WTC11 (cell line): ENCODE results near the gene BAIAP2L1. TPM values are rescaled to one million over a fixed set of nuclear protein-coding genes. Genes with fewer than 3 reads are reported as not detected.

Source experiments
- ATAC-seq: fragments of 200-7000 bp; cut with Tn5 transposase; 2 replicates; pipeline ENCODE4 v1.10.0; 2021; ENCODE audit warnings: mild to moderate bottlenecking, moderate library complexity
- CTCF ChIA-PET: fragments of 300-600 bp; sonication (Branson Sonifier 250); formaldehyde crosslinking; loops from one replicate; lab custom pipeline; 2021; ENCODE audit warnings: antibody characterized with exemption; lab: Charles Lee
- POLR2A ChIA-PET: fragments of 350-600 bp; sonication (Branson Sonifier 250); formaldehyde crosslinking; loops from one replicate; lab custom pipeline; 2021; ENCODE audit warnings: antibody characterized with exemption; lab: Charles Lee
- DNase-seq: peaks from one replicate; pipeline ENCODE4 v3.0.0; 2021; ENCODE audit warnings: low spot score
- H3K27ac Mint-ChIP-seq: 2 replicates; pipeline ENCODE4 v1.8.0; 2021; ENCODE audit warnings: mixed read lengths
- H3K27me3 Mint-ChIP-seq: 2 replicates; pipeline ENCODE4 v1.8.0; 2021; ENCODE audit warnings: low read depth, mild to moderate bottlenecking, moderate library complexity, mixed read lengths
- H3K36me3 Mint-ChIP-seq: 2 replicates; pipeline ENCODE4 v1.8.0; 2021; ENCODE audit warnings: mixed read lengths
- H3K4me1 Mint-ChIP-seq: 2 replicates; pipeline ENCODE4 v1.8.0; 2022; ENCODE audit warnings: mixed read lengths
- H3K4me3 Mint-ChIP-seq: 2 replicates; pipeline ENCODE4 v1.8.0; 2021; ENCODE audit warnings: mild to moderate bottlenecking, moderate library complexity, mixed read lengths
- H3K9me3 Mint-ChIP-seq: 2 replicates; pipeline ENCODE4 v1.8.0; 2021; ENCODE audit warnings: mixed read lengths
- AFF4 ChIP-seq: sonication (generic); formaldehyde crosslinking; IDR thresholded peaks from 2 replicates; pipeline ENCODE4 v1.8.1; 2023; ENCODE audit warnings: mild to moderate bottlenecking, missing genetic modification reagents, borderline replicate concordance
- ATF6 ChIP-seq: sonication (generic); formaldehyde crosslinking; IDR thresholded peaks from 2 replicates; pipeline ENCODE4 v1.8.1; 2023; ENCODE audit warnings: mild to moderate bottlenecking, missing genetic modification reagents
- ESRRA ChIP-seq: sonication (generic); formaldehyde crosslinking; IDR thresholded peaks from 2 replicates; pipeline ENCODE4 v1.8.1; 2022; ENCODE audit warnings: mild to moderate bottlenecking, missing genetic modification reagents, borderline replicate concordance
- ETV6 ChIP-seq: sonication (generic); formaldehyde crosslinking; IDR thresholded peaks from 2 replicates; pipeline ENCODE4 v1.8.1; 2022; ENCODE audit warnings: mild to moderate bottlenecking, missing genetic modification reagents
- FOXP1 ChIP-seq: sonication (generic); formaldehyde crosslinking; IDR thresholded peaks from 2 replicates; pipeline ENCODE4 v1.8.0; 2022; ENCODE audit warnings: missing genetic modification reagents, mild to moderate bottlenecking, moderate library complexity, borderline replicate concordance
- FOXP4 ChIP-seq: sonication (generic); formaldehyde crosslinking; IDR thresholded peaks from 2 replicates; pipeline ENCODE4 v1.8.0; 2022; ENCODE audit warnings: mild to moderate bottlenecking, missing genetic modification reagents
- MLX ChIP-seq: sonication (generic); formaldehyde crosslinking; IDR thresholded peaks from 2 replicates; pipeline ENCODE4 v1.8.1; 2023; ENCODE audit warnings: mild to moderate bottlenecking, missing genetic modification reagents, moderate library complexity
- TEAD1 ChIP-seq: sonication (generic); formaldehyde crosslinking; IDR thresholded peaks from 2 replicates; pipeline ENCODE4 v1.8.0; 2022; ENCODE audit warnings: mild to moderate bottlenecking, missing genetic modification reagents
- TEAD4 ChIP-seq: sonication (generic); formaldehyde crosslinking; IDR thresholded peaks from 2 replicates; pipeline ENCODE4 v1.8.0; 2022; ENCODE audit warnings: mild to moderate bottlenecking, missing genetic modification reagents
- ZBTB21 ChIP-seq: sonication (generic); formaldehyde crosslinking; IDR thresholded peaks from 2 replicates; pipeline ENCODE4 v1.8.1; 2023; ENCODE audit warnings: mild to moderate bottlenecking, missing genetic modification reagents, borderline replicate concordance
- ZNF121 ChIP-seq: sonication (generic); formaldehyde crosslinking; IDR thresholded peaks from 2 replicates; pipeline ENCODE4 v1.8.0; 2023; ENCODE audit warnings: missing genetic modification reagents
- ZNF423 ChIP-seq: fragments of 250-450 bp; sonication (Bioruptor Pico); IDR thresholded peaks from 2 replicates; pipeline ENCODE4 v2.1.2; 2022; ENCODE audit warnings: mild to moderate bottlenecking, moderate library complexity
- total RNA-seq: library from RNA; stranded (reverse); gene quantifications from 3 replicates; pipeline ENCODE4 v1.2.3, GENCODE V29; 2021
- TF ChIP-seq, protein P1 (sequence below): fragments of 250-450 bp; sonication (Bioruptor Pico); IDR thresholded peaks from 2 replicates; pipeline ENCODE4 v2.1.2; 2022; ENCODE audit warnings: mild to moderate bottlenecking, moderate library complexity
- TF ChIP-seq, protein P2 (sequence below): sonication (generic); formaldehyde crosslinking; IDR thresholded peaks from 2 replicates; pipeline ENCODE4 v1.8.1; 2022; ENCODE audit warnings: low read depth, missing genetic modification reagents, borderline replicate concordance
- TF ChIP-seq, protein P3 (sequence below): sonication (generic); formaldehyde crosslinking; IDR thresholded peaks from 2 replicates; pipeline ENCODE4 v1.8.0; 2022; ENCODE audit warnings: mild to moderate bottlenecking, missing genetic modification reagents
- TF ChIP-seq, protein P4 (sequence below): sonication (generic); formaldehyde crosslinking; IDR thresholded peaks from 2 replicates; pipeline ENCODE4 v1.8.0; 2022; ENCODE audit warnings: mild to moderate bottlenecking, missing genetic modification reagents

The BAIAP2L1 gene
- total RNA-seq, 1 experiment from 2014 or later = 37.5 TPM

DNA sequence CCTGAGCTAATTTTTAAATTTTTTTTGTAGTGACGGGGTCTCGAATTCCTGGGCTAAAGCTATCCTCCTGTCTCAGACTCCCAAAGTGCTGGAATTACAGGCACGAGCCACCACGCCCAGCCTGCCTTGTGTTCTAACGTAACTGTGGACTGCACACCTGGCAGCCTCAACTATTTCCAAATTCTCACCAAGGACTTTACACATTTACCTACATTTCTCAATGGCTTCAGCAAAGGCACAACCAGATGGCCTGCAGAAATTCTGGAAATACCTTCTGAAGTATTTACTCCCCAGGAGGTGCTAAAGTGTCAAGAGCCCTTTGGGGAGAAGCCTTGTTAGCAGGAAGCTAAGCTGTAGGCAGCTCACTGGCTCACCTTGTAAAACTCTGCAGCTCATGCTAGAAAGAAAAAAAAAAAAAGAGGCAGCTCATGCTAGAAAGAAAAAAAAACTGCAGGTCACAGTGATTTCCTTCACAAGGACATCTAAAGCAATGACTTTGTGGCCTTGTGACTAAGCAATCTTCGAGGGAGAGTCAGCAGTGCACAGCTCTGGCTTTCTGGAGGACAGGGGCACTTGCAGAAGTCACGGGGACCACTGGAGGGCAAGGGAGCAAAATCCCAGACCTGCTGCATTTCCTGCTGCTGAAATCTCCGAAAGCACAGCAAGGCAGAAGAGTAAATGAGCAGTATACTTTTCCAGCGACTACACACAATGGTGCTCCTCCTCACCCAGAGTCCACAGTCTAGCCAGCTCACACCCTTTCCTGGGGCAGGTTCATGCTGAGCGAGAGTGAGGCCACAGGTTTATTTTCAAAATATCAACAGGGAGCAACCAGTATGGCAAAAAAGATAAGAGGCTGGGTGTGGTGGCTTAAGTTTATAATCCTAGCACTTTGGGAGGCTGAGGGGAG, 40.4 kb downstream of the BAIAP2L1 start:
- Mint-ChIP-seq H3K4me1 (peaks cover 34% of the 10 kb centered on the region), H3K27ac (peak overlapping the region; percentile 93), H3K9me3 (no peaks in the 10 kb centered on the region), H3K36me3 (peaks cover 15% of the 10 kb centered on the region), H3K27me3 (no peaks in the 10 kb centered on the region), H3K4me3 (no peak overlapping the region)
- POLR2A ChIA-PET = interaction anchor here (0.6 kb wide), 1 partner anchor 41 kb away, joined by 3 read pairs; no protein-coding TSS in a partner anchor
- CTCF ChIA-PET = interaction anchor here (0.7 to 4.7 kb wide), 12 partner anchors 8 to 61 kb away, joined by 3 to 32 read pairs (median 4); partner anchors contain the start of gene BAIAP2L1
- ATAC-seq = peak; percentile 80
- TF ChIP-seq TEAD4 (CRISPR knock-in tag) (no peak), ZNF121 (CRISPR knock-in tag) (no peak), FOXP1 (no peak), MLX (CRISPR knock-in tag) (no peak), ATF6 (CRISPR knock-in tag) (no peak), ETV6 (CRISPR knock-in tag) (no peak)
- TF ChIP-seq, protein P1, sequence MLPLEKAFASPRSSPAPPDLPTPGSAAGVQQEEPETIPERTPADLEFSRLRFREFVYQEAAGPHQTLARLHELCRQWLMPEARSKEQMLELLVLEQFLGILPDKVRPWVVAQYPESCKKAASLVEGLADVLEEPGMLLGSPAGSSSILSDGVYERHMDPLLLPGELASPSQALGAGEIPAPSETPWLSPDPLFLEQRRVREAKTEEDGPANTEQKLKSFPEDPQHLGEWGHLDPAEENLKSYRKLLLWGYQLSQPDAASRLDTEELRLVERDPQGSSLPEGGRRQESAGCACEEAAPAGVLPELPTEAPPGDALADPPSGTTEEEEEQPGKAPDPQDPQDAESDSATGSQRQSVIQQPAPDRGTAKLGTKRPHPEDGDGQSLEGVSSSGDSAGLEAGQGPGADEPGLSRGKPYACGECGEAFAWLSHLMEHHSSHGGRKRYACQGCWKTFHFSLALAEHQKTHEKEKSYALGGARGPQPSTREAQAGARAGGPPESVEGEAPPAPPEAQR (CRISPR knock-in tag) = no peak
- TF ChIP-seq, protein P2, sequence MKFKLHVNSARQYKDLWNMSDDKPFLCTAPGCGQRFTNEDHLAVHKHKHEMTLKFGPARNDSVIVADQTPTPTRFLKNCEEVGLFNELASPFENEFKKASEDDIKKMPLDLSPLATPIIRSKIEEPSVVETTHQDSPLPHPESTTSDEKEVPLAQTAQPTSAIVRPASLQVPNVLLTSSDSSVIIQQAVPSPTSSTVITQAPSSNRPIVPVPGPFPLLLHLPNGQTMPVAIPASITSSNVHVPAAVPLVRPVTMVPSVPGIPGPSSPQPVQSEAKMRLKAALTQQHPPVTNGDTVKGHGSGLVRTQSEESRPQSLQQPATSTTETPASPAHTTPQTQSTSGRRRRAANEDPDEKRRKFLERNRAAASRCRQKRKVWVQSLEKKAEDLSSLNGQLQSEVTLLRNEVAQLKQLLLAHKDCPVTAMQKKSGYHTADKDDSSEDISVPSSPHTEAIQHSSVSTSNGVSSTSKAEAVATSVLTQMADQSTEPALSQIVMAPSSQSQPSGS (CRISPR knock-in tag) = no peak
- TF ChIP-seq, protein P3, sequence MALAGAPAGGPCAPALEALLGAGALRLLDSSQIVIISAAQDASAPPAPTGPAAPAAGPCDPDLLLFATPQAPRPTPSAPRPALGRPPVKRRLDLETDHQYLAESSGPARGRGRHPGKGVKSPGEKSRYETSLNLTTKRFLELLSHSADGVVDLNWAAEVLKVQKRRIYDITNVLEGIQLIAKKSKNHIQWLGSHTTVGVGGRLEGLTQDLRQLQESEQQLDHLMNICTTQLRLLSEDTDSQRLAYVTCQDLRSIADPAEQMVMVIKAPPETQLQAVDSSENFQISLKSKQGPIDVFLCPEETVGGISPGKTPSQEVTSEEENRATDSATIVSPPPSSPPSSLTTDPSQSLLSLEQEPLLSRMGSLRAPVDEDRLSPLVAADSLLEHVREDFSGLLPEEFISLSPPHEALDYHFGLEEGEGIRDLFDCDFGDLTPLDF = no peak
- peak; percentile 36 for DNase-seq

DNA sequence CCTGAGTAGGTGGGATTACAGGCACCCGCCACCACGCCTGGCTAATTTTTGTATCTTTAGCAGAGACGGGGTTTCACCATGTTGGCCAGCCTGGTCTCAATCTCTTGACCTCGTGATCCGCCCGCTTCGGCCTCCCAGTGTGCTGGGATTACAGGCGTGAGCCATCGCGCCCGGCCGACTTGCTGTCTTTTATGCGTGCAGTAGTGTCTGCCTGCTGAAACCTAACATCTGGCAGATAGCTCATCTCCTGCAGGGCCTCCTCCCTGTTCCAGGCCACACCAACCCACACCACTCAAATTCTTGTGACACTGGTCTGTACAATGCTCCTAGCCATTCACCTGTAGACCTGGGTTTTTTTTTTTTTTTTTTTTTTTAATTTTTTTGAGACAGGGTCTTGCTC, 41.5 kb downstream of the BAIAP2L1 start:
- Mint-ChIP-seq H3K27me3 (no peaks in the 10 kb centered on the region), H3K9me3 (no peaks in the 10 kb centered on the region), H3K4me3 (no peak overlapping the region), H3K27ac (no peak overlapping the region), H3K36me3 (peaks cover 20% of the 10 kb centered on the region), H3K4me1 (peaks cover 39% of the 10 kb centered on the region)
- DNase-seq (no peak), ATAC-seq (no peak)
- ChIA-PET CTCF (interaction anchor here (1.3 to 4.7 kb wide), 3 partner anchors 40 to 62 kb away, joined by 3 to 32 read pairs (median 6); partner anchors contain the start of gene BAIAP2L1), POLR2A (no interaction called here)
- no peak for TF ChIP-seq AFF4 (CRISPR knock-in tag)
- no peak for TF ChIP-seq ZBTB21
- TF ChIP-seq FOXP4 (CRISPR knock-in tag) = no peak
- TF ChIP-seq, protein P4, sequence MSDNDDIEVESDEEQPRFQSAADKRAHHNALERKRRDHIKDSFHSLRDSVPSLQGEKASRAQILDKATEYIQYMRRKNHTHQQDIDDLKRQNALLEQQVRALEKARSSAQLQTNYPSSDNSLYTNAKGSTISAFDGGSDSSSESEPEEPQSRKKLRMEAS (CRISPR knock-in tag) = no peak
- TF ChIP-seq, protein P2 (CRISPR knock-in tag) = no peak
- TF ChIP-seq ESRRA = no peak
- no peak for TF ChIP-seq TEAD1
- no peak for TF ChIP-seq ZNF423 (CRISPR knock-in tag)
